CD14-positive monocyte (primary cell): ENCODE measurements around the gene PTGIR. TPM values are rescaled to one million over a fixed set of nuclear protein-coding genes. Genes with fewer than 3 reads are reported as not detected.

Experiments
- DNase-seq, 3 donors: peaks; one replicate each; pipeline ENCODE4 v3.0.0-alpha.2; 2011 to 2022
- H2AFZ ChIP-seq: 2 replicates; pipeline ENCODE4 v1.6.0; 2012; ENCODE audit warnings: mild to moderate bottlenecking, low read depth, low read length, inconsistent platforms; ENCODE audit not compliant: insufficient read depth, poor library complexity, severe bottlenecking
- H3K27ac ChIP-seq, 2 donors: 1 replicate in 1 of 2; 2 replicates in 1 of 2; pipeline ENCODE4 v1.5.1; 2012 to 2013; ENCODE audit warnings: low read length in 2 of 2, control low read depth in 1 of 2, inconsistent platforms in 1 of 2, low read depth in 1 of 2, mild to moderate bottlenecking in 1 of 2
- H3K27me3 ChIP-seq, 2 donors: one replicate each; pipeline versions ENCODE4 v1.6.0 to v1.6.1; 2011 to 2013; ENCODE audit warnings: low read length in 2 of 2; ENCODE audit not compliant: control insufficient read depth in 2 of 2, insufficient read depth in 2 of 2
- H3K36me3 ChIP-seq, 2 donors: replicated peaks in 1 of 2; 1 replicate in 1 of 2; 2 replicates in 1 of 2; pipeline versions ENCODE4 v1.5.1 to v1.6.1; 2012 to 2013; ENCODE audit warnings: low read length in 2 of 2, control low read depth in 1 of 2, inconsistent platforms in 1 of 2, mild to moderate bottlenecking in 1 of 2; ENCODE audit not compliant: insufficient read depth in 2 of 2, control insufficient read depth in 1 of 2
- H3K4me1 ChIP-seq, 2 donors: 1 replicate in 1 of 2; 2 replicates in 1 of 2; pipeline versions ENCODE4 v1.5.1 to v1.6.1; 2012 to 2013; ENCODE audit warnings: low read length in 2 of 2, control low read depth in 1 of 2, inconsistent platforms in 1 of 2, mild to moderate bottlenecking in 1 of 2, moderate library complexity in 1 of 2; ENCODE audit not compliant: insufficient read depth in 2 of 2, control insufficient read depth in 1 of 2
- H3K4me2 ChIP-seq: replicated peaks from 2 replicates; pipeline ENCODE3; 2012; ENCODE audit warnings: low read length, moderate library complexity, mild to moderate bottlenecking; ENCODE audit not compliant: poor library complexity, severe bottlenecking; ENCODE audit errors: extremely low read depth
- H3K4me3 ChIP-seq, 3 experiments: fragments of 200-600 bp in 1 of 3; sonication (generic) in 1 of 3; replicated peaks in 1 of 3; 1 replicate in 2 of 3; 2 replicates in 1 of 3; pipeline ENCODE4 v1.5.1; 2011 to 2013; ENCODE audit warnings: low read length in 3 of 3, mild to moderate bottlenecking in 3 of 3, control low read depth in 2 of 3, low read depth in 2 of 3, inconsistent platforms in 1 of 3, moderate library complexity in 1 of 3
- H3K79me2 ChIP-seq: 2 replicates; pipeline ENCODE4 v1.6.0; 2012; ENCODE audit warnings: mild to moderate bottlenecking, control low read depth, inconsistent platforms, low read length, moderate library complexity; ENCODE audit not compliant: insufficient read depth
- H3K9ac ChIP-seq: 2 replicates; pipeline ENCODE4 v1.6.0; 2017; ENCODE audit warnings: low read length, mild to moderate bottlenecking; ENCODE audit not compliant: insufficient read depth, poor library complexity, severe bottlenecking
- H3K9me3 ChIP-seq, 2 donors: replicated peaks in 1 of 2; 1 replicate in 1 of 2; 2 replicates in 1 of 2; pipeline versions ENCODE4 v1.5.1 to v1.6.1; 2012 to 2013; ENCODE audit warnings: low read length in 2 of 2, control low read depth in 1 of 2; ENCODE audit not compliant: control insufficient read depth in 1 of 2, insufficient read depth in 1 of 2
- H4K20me1 ChIP-seq: 2 replicates; pipeline ENCODE4 v1.6.0; 2012; ENCODE audit warnings: mild to moderate bottlenecking, low read length, control low read depth, moderate library complexity; ENCODE audit not compliant: insufficient read depth
- H3K27ac Mint-ChIP-seq, 7 donors: one replicate each; pipeline ENCODE4 v1.8.0; 2020; ENCODE audit warnings: mild to moderate bottlenecking in 7 of 7, mixed read lengths in 7 of 7, moderate library complexity in 6 of 7, inconsistent platforms in 2 of 7
- H3K27me3 Mint-ChIP-seq, 3 donors: one replicate each; pipeline ENCODE4 v1.8.0; 2021 to 2022; ENCODE audit warnings: low read depth in 3 of 3, mild to moderate bottlenecking in 3 of 3, mixed read lengths in 3 of 3, moderate library complexity in 3 of 3, inconsistent platforms in 1 of 3
- H3K36me3 Mint-ChIP-seq, 2 donors: one replicate each; pipeline ENCODE4 v1.8.0; 2020; ENCODE audit warnings: mixed read lengths in 2 of 2, inconsistent platforms in 1 of 2, mild to moderate bottlenecking in 1 of 2
- H3K4me1 Mint-ChIP-seq: one replicate; pipeline ENCODE4 v1.8.0; 2020; ENCODE audit warnings: mild to moderate bottlenecking, mixed read lengths
- H3K4me3 Mint-ChIP-seq, 2 donors: one replicate each; pipeline ENCODE4 v1.8.0; 2020; ENCODE audit warnings: mild to moderate bottlenecking in 2 of 2, mixed read lengths in 2 of 2, moderate library complexity in 1 of 2
- H3K9me3 Mint-ChIP-seq, 7 donors: one replicate each; pipeline ENCODE4 v1.8.0; 2020 to 2022; ENCODE audit warnings: mixed read lengths in 7 of 7, mild to moderate bottlenecking in 6 of 7, moderate library complexity in 6 of 7, inconsistent platforms in 2 of 7
- CTCF ChIP-seq: fragments of 200-600 bp; IDR thresholded peaks from one replicate; pipeline ENCODE4 v1.8.0; 2022; ENCODE audit warnings: antibody characterized with exemption, mild to moderate bottlenecking
- WGBS: methylation state at CpG from one replicate; pipeline ENCODE4 v1.1.5; 2013; ENCODE audit warnings: missing lambda C conversion rate; ENCODE audit not compliant: insufficient coverage; 5-methylcytosine and 5-hydroxymethylcytosine counted together
- intact Hi-C, 2 donors: fragments of 100-400 bp; cut with micrococcal nuclease; formaldehyde crosslinking; loops; one replicate each; pipeline versions ENCODE4 v1.15.0 to v1.15.1; 2023
- polyA plus RNA-seq, 3 donors: library from polyadenylated mRNA; depleted of rRNA in 1 of 3; unstranded in 2 of 3; stranded (reverse) in 1 of 3; fragments of 300-500 nt in 2 of 3; fragments of >200 nt in 1 of 3; fragmentation: Illumina TruSeq in 2 of 3; gene quantifications; 1 replicate in 2 of 3; 2 replicates in 1 of 3; pipeline ENCODE4 v1.2.3, GENCODE V29; 2012 to 2021

The PTGIR gene
- polyA plus RNA-seq, 3 donors: 12.8 to 51.2 (median 14.1) TPM

GRCh38 chr19:46646402-46646801, 21.5 kb upstream of the PTGIR start:
- peaks cover 64 to 75% (median 74%) of the 10 kb centered on the region in 3 donors for H3K27me3 Mint-ChIP-seq
- Histone ChIP-seq H3K27ac (no peak overlapping the region), H3K36me3 (no peaks in the 10 kb centered on the region), H3K9ac (no peak overlapping the region), H3K4me3 (no peak overlapping the region), H3K4me2 (no peak overlapping the region), H3K9me3 (peaks cover 3 to 6% of the 10 kb centered on the region in 2 donors), H2AFZ (no peak overlapping the region), H4K20me1 (no peaks in the 10 kb centered on the region), H3K79me2 (no peaks in the 10 kb centered on the region), H3K27me3 (peaks cover 35 to 63% of the 10 kb centered on the region in 2 donors), H3K4me1 (peaks cover 9 to 12% of the 10 kb centered on the region in 2 donors)
- no CpG with 5 or more reads among the region's 3 CpGs for WGBS
- no peak for DNase-seq
- peaks cover 6 to 28% (median 23%) of the 10 kb centered on the region in 7 donors for H3K9me3 Mint-ChIP-seq
- no peak overlapping the region for H3K27ac Mint-ChIP-seq
- H3K36me3 Mint-ChIP-seq: peaks cover 3 to 7% of the 10 kb centered on the region in 2 donors
- peak overlapping the region in 1 of 2 donors; percentile 63 for H3K4me3 Mint-ChIP-seq
- intact Hi-C loops: no loop called here
- no peak for TF ChIP-seq CTCF
- H3K4me1 Mint-ChIP-seq: peaks cover 9% of the 10 kb centered on the region

GRCh38 chr19:46644720-46645119, 19.8 kb upstream of the PTGIR start:
- H2AFZ ChIP-seq: no peak overlapping the region

More at GRCh38 chr19:46644720-46645119, 19.8 kb upstream of the PTGIR start:
- peaks cover 21% of the 10 kb centered on the region for H3K4me1 Mint-ChIP-seq
- H3K36me3 Mint-ChIP-seq: peaks cover 3 to 5% of the 10 kb centered on the region in 2 donors
- Histone ChIP-seq H4K20me1 (no peaks in the 10 kb centered on the region), H3K36me3 (no peaks in the 10 kb centered on the region), H3K9me3 (peaks cover 3 to 6% of the 10 kb centered on the region in 2 donors), H3K4me2 (no peak overlapping the region), H3K4me3 (no peak overlapping the region), H3K27me3 (peaks cover 31 to 62% of the 10 kb centered on the region in 2 donors), H3K9ac (no peak overlapping the region), H3K4me1 (peaks cover 14 to 17% of the 10 kb centered on the region in 2 donors), H3K27ac (no peak overlapping the region), H3K79me2 (no peaks in the 10 kb centered on the region)
- no peak for DNase-seq
- peaks cover 59 to 74% (median 65%) of the 10 kb centered on the region in 3 donors for H3K27me3 Mint-ChIP-seq
- TF ChIP-seq CTCF: no peak
- intact Hi-C loops: no loop called here
- WGBS: 76% methylated on average over 3 of the region's 3 CpGs
- H3K9me3 Mint-ChIP-seq: peaks cover 6 to 24% (median 19%) of the 10 kb centered on the region in 7 donors
- no peak overlapping the region for H3K27ac Mint-ChIP-seq
- H3K4me3 Mint-ChIP-seq: peak overlapping the region in 1 of 2 donors; percentile 39
